GM21619 (cell line): ENCODE measurements around the gene CCDC107.

Source experiments
- ATAC-seq: cut with Tn5 transposase; IDR thresholded peaks from one replicate; pipeline ENCODE4 v1.9.1; 2021; ENCODE audit not compliant: unreplicated experiment

Gene CCDC107

DNA sequence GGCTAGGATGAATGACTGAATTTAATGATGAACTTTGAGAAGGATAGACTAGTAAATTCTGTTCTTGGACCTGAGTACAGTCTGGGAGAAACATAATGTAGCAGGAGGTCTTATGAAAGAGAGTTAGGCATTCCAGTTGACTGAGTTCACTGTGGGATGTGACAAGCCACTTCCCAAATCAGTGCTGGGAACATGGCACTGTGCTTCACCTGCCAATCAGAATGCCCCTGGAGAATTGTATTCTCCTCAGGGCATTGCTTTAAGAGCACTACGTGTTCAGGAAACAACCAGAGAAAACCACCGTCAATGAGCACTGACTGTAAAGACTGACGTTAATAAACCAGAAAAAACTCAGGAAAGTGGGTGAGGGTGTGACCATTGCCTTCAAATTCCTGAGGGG is 1.2 kb downstream of the CCDC107 start:
- no peak for ATAC-seq

DNA sequence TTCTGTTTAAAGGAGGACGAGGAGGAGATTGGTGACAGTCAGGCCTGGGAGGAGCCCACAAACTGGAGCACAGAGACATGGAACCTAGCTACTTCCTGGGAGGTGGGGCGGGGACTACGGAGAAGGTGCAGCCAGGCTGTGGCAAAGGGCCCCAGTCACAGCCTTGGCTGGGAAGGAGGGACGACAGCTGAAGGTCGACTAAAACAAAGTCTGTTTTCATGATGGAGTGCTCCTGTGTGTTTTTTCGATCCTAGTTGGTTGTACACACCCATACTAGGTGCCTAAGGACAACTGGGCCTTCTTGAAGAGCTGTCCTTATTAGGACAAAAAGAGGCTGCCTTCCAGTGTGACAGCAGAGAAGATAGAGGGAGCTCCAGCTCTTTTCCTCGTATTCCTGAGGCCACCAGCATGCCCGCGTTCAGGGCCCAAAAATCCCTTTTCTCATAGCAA is 2.9 kb downstream of the CCDC107 start:
- ATAC-seq: no peak

DNA sequence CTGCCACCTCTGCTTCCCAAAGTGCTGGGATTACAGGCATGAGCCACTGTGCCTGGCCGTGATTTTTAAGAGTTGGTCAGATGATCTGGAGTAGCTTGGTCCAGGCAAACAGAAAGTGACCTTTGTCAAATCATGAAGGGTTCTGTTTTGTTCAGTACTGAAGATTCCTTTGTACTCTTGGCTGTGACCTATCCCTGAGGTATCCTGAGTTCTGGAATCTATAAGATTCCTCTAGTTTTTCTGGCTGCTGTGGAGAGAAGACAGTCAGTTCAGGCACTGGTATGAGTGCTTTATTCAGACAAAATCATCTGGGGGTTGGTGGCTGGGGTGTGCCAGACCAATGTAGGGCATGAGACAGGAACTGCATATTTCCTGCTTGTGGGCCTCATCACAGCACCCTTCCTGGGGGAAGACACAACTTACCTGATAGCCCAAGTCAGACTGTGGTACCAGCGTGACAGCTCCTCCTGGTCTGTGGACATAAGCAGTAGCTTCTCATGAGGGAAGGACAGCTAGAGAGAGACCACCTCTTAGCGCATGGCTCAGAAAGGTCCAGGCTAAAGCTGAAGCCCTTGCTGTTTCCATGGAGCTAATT is 3.8 kb downstream of the CCDC107 start:
- ATAC-seq: no peak

DNA sequence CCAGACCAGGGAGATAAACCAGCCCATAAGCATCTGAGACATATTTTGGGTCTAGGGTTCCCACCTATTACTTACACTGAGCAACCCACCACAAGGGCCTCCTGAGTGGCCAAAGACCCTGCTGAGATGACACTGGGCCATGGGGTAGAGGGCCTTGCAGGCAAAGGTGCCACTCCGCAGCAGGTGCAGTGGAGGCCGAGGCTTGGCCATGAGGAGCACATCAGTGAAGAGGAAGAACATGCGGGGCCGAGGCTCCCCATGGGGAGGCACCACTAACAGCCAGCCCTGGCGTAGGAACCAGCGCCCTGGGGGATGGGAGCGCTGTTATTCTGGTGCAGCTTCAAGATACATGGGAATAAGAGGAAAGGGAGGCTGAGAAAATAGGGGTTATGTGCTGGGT is 4.3 kb downstream of the CCDC107 start:
- no peak for ATAC-seq

DNA sequence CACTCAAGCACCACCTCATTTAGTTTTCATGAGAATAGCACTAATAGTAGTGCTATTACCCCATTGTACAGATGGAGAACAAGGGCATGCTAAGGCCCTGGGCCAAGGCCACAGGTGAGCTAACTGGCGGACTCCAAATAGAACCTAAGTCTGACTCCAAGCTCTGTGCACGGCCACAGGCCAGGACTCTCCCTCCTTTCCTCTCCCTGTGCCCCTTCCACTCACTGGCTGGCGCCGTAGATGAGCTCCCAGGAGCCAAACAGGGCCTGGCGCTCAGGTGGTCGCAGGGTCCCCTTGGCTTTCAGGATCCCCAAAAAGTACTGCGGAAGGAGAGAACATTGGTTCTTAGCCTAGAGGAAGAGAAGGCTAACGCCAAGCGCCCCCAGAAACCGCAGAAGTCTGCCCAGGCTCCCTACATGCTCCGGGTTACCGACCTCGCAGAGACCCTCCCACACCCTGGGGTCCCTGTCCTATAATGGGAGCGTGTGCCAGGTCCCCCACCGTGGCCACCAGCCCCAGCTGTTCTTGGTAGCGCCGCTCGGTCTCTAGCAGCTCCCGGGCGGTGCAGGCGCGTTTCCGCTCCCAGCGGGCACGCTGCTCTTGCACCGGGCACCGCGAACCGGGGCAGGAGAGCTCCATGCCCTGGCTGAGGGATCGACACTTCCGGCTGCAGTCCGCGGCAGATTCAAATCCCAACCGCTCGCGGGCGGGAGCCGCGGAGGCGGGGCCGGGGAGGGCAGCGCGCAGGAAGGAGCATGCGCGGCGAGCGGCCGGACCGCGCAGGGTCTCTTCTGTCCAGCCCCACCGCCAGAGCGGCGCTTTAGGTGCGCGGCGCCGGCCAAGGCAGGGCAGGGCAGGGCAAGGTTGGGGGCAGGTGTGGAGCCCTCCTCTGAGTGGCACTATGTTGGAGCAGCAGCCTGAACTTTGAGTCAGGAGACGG is 6.7 kb downstream of the CCDC107 start, which contains the start of gene ARHGEF39:
Gene ARHGEF39, minus strand, starts transcription at position 665 of the 940 bp plus-strand sequence. Its CDS starts 26 bp downstream, at position 639.
- ATAC-seq: peak; percentile 67

DNA sequence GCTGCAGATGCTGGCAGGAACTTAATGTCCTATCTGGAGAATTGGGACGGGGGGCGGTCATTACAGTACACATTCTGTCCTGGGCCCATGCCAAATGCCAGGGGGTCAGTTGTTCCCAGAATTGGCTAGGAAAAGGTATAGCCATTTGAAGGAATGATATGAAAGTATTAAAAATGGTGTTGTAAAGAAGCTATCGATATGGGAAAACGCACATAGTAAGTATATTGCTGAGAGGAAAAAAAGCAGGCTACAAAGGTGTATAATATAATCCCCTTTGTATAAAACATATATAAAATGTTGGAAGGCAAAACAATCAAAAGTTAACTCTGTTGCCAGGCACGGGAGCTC is 7.4 kb downstream of the CCDC107 start:
- ATAC-seq: no peak

DNA sequence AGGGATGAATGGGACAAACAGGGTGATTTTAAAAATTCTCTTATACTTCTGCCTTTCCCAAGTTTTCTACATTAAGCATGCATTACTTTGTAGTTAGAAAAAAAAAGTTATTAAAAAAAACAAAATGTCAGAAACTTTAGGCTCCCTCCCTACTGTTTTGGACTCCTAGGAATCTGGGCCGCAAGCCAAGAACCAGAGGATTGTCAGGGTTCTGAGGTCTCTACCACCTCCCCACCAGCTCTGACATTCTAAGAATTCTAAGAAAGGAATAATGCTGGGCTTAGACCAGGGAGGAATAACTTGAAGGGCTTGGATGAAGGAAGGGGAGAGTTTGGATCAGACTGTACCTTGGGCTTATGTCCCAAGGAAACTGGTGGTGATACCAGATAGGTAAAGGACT is 8.0 kb downstream of the CCDC107 start:
- no peak for ATAC-seq

DNA sequence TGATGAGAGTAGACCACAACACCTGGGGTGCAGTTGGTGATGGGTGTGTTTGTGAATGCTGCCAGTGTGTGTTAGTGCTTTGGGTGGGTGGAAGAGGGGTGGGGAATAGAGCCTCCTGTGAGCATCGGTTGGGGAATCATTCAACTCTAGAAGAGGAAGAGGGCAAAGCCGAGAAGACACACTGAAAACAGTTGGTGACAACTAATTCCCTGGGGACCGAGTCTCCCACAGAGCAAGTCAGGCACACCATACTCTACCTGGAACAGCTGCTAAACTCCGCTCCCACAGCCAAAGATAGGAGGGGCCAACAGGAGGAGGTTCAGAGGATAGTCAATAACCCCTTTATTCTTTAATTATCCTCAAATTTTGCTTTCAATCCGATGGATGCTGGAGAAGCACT is 8.5 kb downstream of the CCDC107 start:
- no peak for ATAC-seq

DNA sequence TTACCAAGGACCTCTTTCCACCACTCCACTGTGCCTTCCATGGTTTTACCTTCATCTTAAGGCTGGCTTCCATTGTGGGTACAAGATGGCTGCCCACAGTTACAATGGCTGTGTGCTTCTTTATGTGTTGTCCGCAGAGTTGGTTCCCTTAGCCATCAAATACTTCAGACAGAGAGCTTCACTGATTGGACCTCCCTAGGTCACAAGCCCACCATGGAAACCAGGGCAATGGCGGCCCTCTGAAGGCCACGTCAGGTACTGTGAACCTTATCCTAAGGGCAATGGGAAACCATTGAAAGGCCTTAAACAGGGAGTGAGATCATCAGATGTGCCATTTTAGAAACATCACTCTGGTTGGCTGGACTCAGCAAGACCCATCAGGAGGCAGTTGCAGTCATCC is 9.8 kb downstream of the CCDC107 start:
- ATAC-seq: no peak

DNA sequence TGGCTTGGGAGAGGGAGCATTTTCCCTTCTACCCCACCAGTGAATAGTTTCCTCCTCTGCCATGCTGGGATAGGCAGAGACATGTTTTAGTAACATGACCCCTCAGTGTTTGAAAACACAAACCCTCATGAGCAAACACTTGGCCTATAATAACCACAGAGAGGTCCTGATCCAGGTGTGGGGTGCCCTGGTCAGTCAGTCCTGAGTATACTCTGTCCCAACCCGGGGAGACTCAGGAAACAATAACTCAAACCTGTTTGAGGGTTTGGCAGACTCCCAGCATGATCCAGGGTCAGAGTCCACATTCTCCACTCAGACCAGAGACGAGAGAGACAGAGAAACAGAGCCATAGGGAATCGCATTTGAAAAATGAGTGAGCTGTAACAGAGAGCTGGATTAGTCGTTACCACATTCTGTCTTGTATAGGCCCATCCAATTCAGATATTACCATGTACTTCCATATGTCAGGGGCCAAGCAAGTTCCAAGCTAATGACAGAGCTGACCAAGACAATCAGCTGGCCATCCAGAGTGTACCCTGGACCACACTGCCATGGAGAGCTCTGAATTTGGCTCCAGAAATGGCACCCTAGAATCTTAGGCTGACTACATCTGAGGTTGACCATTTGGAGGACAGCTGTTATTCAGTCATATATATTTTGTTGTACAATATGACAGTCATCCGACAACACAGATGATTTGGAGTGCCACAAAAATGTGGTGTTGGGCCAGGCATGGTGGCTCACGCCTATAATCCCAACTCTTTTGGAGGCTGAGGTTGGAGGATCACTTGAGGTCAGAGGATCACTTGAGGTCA is 11.4 kb downstream of the CCDC107 start:
- no peak for ATAC-seq

DNA sequence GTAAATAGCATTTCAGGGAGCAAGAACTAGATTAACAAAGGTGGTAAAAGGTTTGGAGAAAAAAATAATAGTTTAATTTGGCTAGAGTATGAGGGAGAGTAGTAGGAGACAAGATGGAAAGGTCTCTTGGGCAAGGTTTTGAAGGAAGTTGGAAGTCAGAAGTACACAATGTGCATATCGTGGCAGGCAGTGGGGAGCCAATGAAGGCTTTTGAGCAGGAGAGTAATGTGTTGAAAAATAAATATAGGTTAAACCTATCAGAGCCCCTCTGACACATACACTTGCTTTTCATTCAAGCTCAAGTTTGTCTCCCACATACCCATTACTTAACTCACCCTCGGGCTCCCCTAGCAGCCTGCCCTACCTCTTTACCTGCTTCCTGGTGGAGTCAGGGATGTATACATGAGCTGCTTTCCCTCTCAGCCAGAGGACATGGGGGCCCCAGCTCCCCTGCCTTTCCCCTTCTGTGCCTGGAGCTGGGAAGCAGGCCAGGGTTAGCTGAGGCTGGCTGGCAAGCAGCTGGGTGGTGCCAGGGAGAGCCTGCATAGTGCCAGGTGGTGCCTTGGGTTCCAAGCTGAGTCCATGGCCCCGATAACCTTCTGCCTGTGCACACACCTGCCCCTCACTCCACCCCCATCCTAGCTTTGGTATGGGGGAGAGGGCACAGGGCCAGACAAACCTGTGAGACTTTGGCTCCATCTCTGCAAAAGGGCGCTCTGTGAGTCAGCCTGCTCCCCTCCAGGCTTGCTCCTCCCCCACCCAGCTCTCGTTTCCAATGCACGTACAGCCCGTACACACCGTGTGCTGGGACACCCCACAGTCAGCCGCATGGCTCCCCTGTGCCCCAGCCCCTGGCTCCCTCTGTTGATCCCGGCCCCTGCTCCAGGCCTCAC is 15.3 kb downstream of the CCDC107 start, which contains the start of gene CA9:
Gene CA9, plus strand, starts transcription at position 797 of the 893 bp plus-strand sequence. Its CDS starts 32 bp downstream, at position 829.
- ATAC-seq: no peak

DNA sequence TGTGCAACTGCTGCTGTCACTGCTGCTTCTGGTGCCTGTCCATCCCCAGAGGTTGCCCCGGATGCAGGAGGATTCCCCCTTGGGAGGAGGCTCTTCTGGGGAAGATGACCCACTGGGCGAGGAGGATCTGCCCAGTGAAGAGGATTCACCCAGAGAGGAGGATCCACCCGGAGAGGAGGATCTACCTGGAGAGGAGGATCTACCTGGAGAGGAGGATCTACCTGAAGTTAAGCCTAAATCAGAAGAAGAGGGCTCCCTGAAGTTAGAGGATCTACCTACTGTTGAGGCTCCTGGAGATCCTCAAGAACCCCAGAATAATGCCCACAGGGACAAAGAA is 15.9 kb downstream of the CCDC107 start:
- no peak for ATAC-seq

DNA sequence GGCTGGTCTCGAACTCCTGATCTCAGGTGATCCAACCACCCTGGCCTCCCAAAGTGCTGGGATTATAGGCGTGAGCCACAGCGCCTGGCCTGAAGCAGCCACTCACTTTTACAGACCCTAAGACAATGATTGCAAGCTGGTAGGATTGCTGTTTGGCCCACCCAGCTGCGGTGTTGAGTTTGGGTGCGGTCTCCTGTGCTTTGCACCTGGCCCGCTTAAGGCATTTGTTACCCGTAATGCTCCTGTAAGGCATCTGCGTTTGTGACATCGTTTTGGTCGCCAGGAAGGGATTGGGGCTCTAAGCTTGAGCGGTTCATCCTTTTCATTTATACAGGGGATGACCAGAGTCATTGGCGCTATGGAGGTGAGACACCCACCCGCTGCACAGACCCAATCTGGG is 17.1 kb downstream of the CCDC107 start:
- no peak for ATAC-seq

DNA sequence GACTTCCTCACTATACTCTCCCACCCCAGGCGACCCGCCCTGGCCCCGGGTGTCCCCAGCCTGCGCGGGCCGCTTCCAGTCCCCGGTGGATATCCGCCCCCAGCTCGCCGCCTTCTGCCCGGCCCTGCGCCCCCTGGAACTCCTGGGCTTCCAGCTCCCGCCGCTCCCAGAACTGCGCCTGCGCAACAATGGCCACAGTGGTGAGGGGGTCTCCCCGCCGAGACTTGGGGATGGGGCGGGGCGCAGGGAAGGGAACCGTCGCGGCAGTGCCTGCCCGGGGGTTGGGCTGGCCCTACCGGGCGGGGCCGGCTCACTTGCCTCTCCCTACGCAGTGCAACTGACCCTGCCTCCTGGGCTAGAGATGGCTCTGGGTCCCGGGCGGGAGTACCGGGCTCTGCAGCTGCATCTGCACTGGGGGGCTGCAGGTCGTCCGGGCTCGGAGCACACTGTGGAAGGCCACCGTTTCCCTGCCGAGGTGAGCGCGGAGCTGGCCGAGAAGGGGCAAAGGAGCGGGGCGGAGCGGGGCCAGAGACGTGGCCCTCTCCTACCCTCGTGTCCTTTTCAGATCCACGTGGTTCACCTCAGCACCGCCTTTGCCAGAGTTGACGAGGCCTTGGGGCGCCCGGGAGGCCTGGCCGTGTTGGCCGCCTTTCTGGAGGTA is 17.8 kb downstream of the CCDC107 start:
- no peak for ATAC-seq

DNA sequence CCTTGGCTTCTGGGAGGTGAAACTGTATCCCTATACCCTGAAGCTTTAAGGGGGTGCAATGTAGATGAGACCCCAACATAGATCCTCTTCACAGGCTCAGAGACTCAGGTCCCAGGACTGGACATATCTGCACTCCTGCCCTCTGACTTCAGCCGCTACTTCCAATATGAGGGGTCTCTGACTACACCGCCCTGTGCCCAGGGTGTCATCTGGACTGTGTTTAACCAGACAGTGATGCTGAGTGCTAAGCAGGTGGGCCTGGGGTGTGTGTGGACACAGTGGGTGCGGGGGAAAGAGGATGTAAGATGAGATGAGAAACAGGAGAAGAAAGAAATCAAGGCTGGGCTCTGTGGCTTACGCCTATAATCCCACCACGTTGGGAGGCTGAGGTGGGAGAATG is 21.0 kb downstream of the CCDC107 start:
- ATAC-seq: no peak

DNA sequence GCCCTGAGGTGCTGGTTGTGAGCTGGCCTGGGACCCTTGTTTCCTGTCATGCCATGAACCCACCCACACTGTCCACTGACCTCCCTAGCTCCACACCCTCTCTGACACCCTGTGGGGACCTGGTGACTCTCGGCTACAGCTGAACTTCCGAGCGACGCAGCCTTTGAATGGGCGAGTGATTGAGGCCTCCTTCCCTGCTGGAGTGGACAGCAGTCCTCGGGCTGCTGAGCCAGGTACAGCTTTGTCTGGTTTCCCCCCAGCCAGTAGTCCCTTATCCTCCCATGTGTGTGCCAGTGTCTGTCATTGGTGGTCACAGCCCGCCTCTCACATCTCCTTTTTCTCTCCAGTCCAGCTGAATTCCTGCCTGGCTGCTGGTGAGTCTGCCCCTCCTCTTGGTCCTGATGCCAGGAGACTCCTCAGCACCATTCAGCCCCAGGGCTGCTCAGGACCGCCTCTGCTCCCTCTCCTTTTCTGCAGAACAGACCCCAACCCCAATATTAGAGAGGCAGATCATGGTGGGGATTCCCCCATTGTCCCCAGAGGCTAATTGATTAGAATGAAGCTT is 21.8 kb downstream of the CCDC107 start:
- no peak for ATAC-seq

DNA sequence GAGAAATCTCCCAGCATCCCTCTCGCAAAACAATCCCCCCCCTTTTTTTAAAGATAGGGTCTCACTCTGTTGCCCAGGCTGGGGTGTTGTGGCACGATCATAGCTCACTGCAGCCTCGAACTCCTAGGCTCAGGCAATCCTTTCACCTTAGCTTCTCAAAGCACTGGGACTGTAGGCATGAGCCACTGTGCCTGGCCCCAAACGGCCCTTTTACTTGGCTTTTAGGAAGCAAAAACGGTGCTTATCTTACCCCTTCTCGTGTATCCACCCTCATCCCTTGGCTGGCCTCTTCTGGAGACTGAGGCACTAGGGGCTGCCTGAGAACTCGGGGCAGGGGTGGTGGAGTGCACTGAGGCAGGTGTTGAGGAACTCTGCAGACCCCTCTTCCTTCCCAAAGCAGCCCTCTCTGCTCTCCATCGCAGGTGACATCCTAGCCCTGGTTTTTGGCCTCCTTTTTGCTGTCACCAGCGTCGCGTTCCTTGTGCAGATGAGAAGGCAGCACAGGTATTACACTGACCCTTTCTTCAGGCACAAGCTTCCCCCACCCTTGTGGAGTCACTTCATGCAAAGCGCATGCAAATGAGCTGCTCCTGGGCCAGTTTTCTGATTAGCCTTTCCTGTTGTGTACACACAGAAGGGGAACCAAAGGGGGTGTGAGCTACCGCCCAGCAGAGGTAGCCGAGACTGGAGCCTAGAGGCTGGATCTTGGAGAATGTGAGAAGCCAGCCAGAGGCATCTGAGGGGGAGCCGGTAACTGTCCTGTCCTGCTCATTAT is 22.4 kb downstream of the CCDC107 start:
- no peak for ATAC-seq

DNA sequence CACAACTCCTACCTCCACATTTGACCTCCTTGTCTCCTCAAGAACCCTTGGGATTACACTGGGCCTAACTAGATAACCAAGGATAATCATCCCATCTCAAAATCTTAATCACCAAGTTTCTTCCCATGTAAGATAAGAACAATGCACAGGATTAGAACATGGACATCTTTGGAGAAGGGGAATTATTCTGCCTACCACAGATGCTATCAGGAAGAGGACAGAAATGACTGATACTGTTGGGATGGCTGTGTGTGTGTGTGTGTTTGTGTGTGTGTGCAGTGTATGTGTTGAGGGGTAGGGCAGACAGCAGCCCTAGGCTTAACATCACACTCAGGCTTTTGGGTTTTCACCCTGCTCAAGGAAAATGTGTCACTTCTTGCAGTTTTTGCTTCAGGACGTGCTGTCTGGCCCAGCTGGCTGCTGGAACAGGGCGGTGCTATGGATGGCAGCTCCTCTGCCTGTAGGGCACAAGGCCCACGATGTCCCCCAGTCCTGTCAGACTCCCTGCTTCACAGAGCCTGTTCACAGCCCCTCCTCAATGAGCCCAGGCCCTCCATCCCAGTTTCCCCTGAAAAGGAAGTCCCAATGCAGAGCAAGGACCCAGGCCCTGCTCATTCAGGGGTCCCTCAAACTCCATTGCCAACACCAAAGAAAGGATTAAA is 23.4 kb downstream of the CCDC107 start:
- no peak for ATAC-seq
